Thyroid gland (tissue), 4 donors: ENCODE data around the gene PRKCH.

Source experiments
- CTCF ChIP-seq, 6 experiments: fragments of 200-600 bp in 3 of 6; fragments of 450-650 bp in 3 of 6; sonication (generic) in 3 of 6; IDR thresholded peaks; one replicate each; pipeline ENCODE4 v1.5.1; 2016 to 2019; ENCODE audit warnings: antibody characterized with exemption in 6 of 6, mild to moderate bottlenecking in 2 of 6, inconsistent platforms in 1 of 6, moderate library complexity in 1 of 6
- POLR2A ChIP-seq, 2 donors: fragments of 450-650 bp; IDR thresholded peaks; one replicate each; pipeline ENCODE4 v1.6.1; 2017; ENCODE audit warnings: antibody characterized with exemption in 2 of 2, mild to moderate bottlenecking in 2 of 2, moderate library complexity in 1 of 2

GRCh38 chr14:61360796-61361525 is 39.6 kb downstream of the PRKCH start:
- TF ChIP-seq CTCF (IDR thresholded peaks at IDR 0.05) (no peak), POLR2A (IDR thresholded peaks at IDR 0.05) (no peak)
